Measurements from ENCODE around the gene CACNA1A. TPM values are rescaled to one million over a fixed set of nuclear protein-coding genes. Genes with fewer than 3 reads are reported as not detected.
A peak's percentile ranks its signal among the peaks of the same experiment; 100 is the strongest.
"Not testable (repeated sequence)": the region's sequence is repeated elsewhere in the genome, so short reads cannot be mapped to it uniquely, and the experiment has no call there.

CACNA1A gene
- total RNA-seq, 1 donor = 42.8 TPM

- TF ChIP-seq, protein P1, sequence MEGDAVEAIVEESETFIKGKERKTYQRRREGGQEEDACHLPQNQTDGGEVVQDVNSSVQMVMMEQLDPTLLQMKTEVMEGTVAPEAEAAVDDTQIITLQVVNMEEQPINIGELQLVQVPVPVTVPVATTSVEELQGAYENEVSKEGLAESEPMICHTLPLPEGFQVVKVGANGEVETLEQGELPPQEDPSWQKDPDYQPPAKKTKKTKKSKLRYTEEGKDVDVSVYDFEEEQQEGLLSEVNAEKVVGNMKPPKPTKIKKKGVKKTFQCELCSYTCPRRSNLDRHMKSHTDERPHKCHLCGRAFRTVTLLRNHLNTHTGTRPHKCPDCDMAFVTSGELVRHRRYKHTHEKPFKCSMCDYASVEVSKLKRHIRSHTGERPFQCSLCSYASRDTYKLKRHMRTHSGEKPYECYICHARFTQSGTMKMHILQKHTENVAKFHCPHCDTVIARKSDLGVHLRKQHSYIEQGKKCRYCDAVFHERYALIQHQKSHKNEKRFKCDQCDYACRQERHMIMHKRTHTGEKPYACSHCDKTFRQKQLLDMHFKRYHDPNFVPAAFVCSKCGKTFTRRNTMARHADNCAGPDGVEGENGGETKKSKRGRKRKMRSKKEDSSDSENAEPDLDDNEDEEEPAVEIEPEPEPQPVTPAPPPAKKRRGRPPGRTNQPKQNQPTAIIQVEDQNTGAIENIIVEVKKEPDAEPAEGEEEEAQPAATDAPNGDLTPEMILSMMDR (IDR thresholded peaks at IDR 0.05; ENCODE audit: insufficient read depth, low read length) = no peak
- H3K4me3 ChIP-seq (ENCODE audit: low read depth, low read length) = no peak overlapping the region
- no peak for DNase-seq (ENCODE audit: low read depth)
Observed at GRCh38 chr19:13209484-13210338, 296.6 kb downstream of the CACNA1A start.

- TF ChIP-seq, protein P1 (IDR thresholded peaks at IDR 0.05; ENCODE audit: insufficient read depth, low read length) = no peak
- no peak for DNase-seq (ENCODE audit: low read depth)
- peak overlapping the region; percentile 37 for H3K4me3 ChIP-seq (ENCODE audit: low read depth, low read length)
Observed at GRCh38 chr19:13208672-13209483, 297.4 kb downstream of the CACNA1A start.

GRCh38 chr19:13207846-13208671, 298.2 kb downstream of the CACNA1A start:
- TF ChIP-seq, protein P1 (IDR thresholded peaks at IDR 0.05; ENCODE audit: insufficient read depth, low read length) = no peak
- H3K4me3 ChIP-seq (ENCODE audit: low read depth, low read length) = peak overlapping the region; percentile 37
- DNase-seq (ENCODE audit: low read depth) = peak; percentile 75

DNA sequence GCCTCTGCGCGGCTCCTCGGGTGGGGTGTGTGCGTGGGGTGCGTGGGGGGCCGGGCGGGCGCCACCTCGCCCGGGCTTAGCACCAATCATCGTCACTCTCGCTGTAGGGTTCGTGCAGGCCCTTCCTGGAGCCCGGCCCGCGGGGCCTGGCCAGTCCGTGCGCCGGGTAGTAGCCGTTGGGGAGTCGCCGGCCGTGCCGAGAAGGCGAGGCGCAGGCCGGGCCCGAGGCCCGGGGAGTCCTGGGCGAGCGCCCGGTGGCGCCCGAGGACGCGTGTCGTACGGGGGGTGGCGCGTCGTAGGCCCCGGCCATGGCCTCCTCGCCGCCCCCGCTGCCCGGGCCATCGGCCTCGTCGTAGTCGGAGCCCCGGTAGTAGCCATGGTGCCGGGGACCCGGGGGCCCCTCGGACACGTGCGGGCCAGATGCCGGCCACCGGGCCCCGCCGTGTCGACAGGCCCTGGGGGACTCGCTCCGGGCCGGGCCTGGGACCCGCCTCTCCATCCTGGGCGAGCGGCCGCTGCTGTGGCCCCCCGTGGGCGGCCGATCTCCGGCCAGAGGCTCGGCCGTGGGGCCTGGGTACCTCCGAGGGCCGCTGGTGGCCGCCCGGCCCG, 298.9 kb downstream of the CACNA1A start:
- H3K4me3 ChIP-seq (ENCODE audit: low read depth, low read length) = no peak overlapping the region
- TF ChIP-seq, protein P1 (IDR thresholded peaks at IDR 0.05; ENCODE audit: insufficient read depth, low read length) = no peak
- peak; percentile 6 for DNase-seq (ENCODE audit: low read depth)

- no peak overlapping the region for H3K4me3 ChIP-seq (ENCODE audit: low read depth, low read length)
- no peak for DNase-seq (ENCODE audit: low read depth)
- TF ChIP-seq, protein P1 (IDR thresholded peaks at IDR 0.05; ENCODE audit: insufficient read depth, low read length) = no peak
Observed at GRCh38 chr19:13206587-13206986, 299.7 kb downstream of the CACNA1A start.

- not testable (repeated sequence) for DNase-seq (ENCODE audit: low read depth); H3K4me3 ChIP-seq (ENCODE audit: low read depth, low read length)
Observed at GRCh38 chr19:13202112-13202511, 304.2 kb downstream of the CACNA1A start.

Data from fibroblast of the aortic adventitia (primary cell).